GM21381 (cell line): ENCODE measurements around the gene FKTN.
A peak's percentile ranks its signal among the peaks of the same experiment; 100 is the strongest.

Source experiments
- ATAC-seq: cut with Tn5 transposase; IDR thresholded peaks from one replicate; pipeline ENCODE4 v1.9.1; 2021; ENCODE audit warnings: mild to moderate bottlenecking, moderate library complexity; ENCODE audit not compliant: unreplicated experiment

Gene FKTN

DNA sequence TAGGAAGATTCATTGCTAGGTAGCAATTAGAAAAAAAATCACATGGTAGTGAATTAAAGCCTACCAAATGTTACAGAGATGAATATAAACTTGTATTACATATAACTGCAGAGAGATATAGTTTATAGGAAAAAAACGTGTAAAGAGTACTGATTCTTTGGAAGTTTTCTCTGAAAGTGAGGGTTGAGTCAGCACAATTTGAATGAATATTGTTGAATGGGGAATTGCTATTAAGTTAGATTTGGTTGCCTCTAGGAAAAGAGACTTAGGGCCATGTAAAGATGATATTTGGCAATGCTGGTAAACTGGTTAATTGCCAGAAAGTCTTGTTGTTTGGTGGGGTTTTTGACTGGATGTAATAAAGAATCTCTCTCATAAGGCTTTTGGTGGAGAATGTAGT, 67.2 kb downstream of the FKTN start:
- no peak for ATAC-seq

DNA sequence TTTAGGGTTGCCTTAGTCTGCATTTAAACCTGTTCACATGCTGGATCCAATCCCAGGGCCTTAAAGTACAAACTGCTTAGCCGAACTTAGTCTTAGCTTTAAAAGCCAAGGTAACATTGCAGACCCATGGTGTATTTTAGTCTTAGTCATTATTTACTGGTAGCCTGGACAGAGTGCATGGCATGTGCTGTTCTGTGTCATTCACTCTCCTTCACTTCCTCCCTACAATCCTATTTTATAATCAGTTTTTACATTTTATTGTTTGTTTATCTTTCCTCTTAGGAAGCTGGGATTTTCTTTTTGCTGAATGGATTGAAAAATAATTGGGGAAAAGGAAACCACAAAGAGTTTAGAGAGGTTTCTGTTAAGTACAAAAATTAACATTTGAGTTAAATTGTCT, 74.9 kb downstream of the FKTN start:
- no peak for ATAC-seq

DNA sequence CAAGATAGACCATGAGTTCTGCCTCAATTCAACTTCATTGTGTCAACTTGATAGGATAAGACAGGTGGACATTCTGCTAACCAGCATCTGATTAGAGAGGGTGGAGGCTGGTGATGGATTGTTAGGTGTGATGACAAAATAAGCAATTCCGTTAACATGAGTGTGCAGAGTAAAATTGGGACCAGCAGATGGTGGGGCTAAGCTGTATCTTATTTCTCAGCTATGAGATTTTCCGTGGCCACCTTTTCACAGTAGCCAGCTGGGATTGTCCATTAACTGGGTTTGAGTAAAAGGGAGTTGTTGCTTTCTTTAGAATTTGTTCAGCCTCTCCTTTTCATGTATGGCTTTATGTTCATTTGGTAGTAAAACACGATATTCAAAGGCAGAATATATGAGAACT, 75.5 kb downstream of the FKTN start:
- no peak for ATAC-seq

GRCh38 chr9:105636331-105636730, 78.4 kb downstream of the FKTN start:
- ATAC-seq, result no peak

DNA sequence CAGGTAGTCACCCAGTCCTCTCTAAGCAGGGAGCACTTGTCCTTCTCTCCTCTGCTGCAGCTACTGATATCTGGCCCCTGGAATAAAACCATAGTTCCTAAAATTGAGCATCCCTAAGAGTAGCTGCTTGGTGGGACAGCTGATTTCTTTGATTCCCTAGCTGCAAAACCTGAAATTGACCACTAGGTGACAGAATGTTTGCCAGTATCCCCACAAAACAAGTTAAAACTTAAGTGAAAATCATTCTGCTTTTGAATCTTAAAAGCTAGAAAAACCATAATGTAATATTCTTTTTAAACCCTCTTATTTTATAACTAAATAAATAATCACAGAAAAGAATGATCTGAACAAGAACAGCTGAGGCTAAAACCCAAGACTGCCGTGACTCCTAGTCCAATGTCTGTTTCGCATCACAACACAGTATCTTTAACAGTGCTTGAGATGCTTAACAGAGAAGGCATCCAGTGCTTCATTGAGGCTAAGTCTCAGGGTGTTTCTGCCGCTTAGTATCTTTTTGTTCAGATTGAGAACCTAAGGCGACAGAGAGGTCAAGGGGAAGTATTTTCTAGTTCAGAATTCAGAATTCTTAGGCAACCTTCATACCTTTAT, 80.0 kb downstream of the FKTN start:
- no peak for ATAC-seq

DNA sequence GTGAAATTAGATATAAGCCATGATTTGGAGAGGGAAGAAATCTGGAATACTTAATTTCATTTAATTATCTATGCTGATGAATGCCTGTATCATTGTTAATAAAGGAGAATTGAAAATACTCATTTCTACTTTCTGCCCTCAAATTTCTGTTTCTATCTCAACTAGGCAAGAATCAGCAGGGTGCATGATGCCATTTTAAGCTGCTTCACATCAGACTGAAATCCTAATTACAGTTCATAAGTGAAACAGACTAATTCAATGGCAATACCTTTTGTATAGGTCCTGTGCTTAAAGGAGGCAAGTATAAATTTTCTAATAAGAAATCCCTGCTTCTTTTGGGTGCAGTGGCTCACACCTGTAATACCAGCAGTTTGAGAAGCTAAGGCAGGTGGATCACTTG, 82.0 kb downstream of the FKTN start:
- ATAC-seq, result no peak

DNA sequence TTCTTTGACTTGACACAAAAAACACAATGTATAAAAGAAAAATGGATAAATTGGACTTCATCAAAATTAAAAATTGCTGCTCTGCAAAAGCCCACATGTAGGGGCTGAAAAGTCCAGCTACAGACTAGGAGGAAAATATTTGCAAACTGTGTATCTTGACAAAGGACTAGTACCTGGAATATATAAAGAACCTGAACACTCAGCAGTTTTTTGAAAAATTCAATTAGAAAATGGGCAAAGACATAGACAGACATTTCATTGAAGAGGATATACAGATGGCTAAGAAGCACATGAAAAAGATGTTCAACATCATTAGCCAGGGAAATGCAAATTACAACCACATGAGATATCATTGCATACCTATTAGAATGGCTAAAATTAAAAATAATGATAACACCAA, 85.9 kb downstream of the FKTN start:
- no peak for ATAC-seq

DNA sequence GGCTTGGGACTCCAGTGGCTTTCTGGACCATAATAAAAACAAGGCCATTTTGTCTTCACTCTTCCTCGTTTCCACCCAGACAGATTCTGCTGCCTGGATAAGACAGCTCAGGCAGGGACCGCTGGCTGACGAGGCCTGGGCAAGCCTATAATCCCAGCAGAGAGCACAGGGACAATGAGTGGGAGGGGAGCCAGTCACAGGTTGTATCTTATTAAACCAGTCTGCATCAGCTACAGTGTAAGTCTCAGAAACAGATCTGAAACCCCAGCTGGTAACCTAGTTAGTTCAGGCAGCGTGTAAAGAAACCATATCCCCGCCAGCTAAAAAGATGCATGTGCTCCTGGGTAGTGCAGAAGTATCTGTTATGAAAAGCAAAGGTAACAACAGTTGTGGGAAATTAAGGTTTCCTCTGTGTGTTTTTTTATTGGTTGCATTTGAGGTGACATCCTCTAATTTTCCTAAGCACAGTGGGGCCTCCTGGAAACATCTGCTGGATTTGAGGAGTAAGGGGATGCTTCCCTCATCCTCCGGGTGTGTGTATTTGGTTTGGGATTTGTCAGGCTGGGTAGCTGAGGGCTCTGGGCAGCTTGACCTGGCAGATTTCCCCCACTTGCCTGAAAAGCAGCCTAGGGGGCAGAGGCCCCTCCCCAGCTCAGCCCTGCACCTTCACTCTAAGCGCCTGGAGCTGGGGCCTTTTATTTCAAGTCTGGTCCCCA, 89.1 kb downstream of the FKTN start:
- no peak for ATAC-seq

DNA sequence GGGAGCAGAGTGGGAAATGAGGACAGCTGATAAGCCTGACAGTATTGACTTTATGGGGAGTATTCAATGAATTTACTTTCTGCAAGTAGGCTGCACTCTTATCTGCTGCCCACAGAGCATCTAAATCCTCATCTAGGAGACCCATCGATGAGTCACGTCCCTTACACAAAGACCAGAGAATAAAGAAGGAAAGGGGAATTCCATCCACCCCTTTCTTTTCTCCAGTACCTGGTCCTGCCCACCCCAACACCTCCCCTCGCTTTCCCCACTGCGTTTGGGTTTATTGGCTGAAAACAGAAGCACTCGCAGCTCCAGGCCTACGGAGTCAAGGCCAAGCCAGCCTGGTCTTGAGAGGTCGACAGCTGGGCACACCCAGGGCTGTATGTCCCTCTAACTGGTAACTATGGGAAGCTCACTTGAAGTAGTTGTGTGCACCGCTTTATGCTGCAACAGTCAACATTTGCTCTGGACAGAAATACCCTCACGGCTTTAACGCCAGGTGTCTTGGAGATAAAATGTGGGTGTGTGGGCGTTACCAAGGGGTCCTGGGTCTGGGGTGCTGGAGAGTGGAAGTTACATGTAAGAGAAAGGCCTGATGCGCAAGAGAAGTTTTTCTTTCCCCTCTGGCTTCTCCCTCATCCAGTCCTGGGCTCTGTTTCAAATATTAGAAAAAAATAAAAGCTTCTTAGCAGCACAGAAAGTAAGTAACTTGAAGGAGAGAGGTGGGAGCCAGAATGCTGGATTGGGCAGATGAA, 89.8 kb downstream of the FKTN start:
- no peak for ATAC-seq

GRCh38 chr9:105651806-105652205, 93.9 kb downstream of the FKTN start:
- no peak for ATAC-seq

GRCh38 chr9:105656131-105656921, 98.4 kb downstream of the FKTN start:
- peak; percentile 55 for ATAC-seq

- no peak for ATAC-seq
Observed at GRCh38 chr9:105658351-105658750, 100.4 kb downstream of the FKTN start.

DNA sequence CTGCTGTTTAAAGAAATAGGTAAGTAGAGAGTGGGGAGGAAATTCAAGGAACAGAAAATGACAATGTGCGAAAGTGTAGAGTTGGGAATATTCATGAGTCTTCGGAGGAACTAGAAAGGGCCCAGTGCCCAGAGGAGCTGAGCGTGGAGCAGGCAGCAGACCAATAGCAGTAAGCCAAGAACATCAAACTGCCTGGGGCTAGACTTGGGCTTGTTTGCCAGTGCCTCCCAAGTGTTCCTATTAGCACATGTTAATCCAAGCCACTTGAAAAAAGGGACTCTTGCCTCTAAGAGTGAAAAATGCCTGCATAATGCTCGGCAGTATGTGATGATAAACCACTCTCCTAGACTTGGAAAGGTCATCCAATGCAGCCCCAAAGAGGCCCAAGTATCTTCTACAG, 103.1 kb downstream of the FKTN start:
- no peak for ATAC-seq

GRCh38 chr9:105662184-105663104, 104.5 kb downstream of the FKTN start, which contains the start of gene TAL2:
Gene TAL2, plus strand, starts transcription at chr9:105662457. Its CDS starts 40 bp downstream, at chr9:105662497.
- ATAC-seq, result peak; percentile 76

DNA sequence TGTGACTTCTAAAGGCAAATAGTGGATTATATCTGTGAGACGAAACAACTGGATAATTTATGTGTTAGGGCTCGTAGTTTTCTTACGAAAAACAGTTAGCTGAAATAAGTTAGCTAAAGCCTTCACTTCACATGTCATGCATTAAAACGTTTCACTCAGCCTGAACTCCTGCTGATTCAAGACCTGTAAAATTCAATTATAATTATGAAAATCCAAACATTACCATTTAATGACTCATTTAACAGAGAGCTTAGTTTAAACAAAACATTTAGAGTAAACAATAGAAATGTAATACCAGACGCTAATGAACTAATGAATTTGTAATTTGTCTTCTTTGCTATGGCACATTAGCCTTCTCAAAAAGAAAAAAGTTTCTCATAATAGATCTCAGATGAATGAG, 106.0 kb downstream of the FKTN start:
- no peak for ATAC-seq

- ATAC-seq, result no peak
Observed at GRCh38 chr9:105667867-105668266, 109.9 kb downstream of the FKTN start.

DNA sequence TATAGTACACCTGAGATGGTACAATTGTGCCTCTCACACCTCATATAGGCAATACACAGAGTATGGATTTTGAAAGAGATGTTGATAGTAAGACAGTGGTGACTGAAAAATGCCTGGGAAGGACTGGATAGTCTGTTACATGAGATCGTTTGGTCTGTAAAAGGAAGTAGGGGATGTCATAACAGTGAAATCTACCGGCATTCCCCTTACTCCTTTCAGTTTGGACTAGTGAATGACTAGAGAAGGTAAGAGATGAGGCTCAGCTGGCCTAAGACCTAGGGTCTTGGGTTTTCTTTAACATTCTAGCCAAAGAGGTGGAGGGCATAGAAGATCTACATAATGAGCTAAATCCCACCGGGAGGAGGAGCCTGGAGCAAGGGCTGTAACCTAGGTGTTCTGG, 112.4 kb downstream of the FKTN start:
- no peak for ATAC-seq

GRCh38 chr9:105670775-105671174, 112.8 kb downstream of the FKTN start:
- no peak for ATAC-seq

DNA sequence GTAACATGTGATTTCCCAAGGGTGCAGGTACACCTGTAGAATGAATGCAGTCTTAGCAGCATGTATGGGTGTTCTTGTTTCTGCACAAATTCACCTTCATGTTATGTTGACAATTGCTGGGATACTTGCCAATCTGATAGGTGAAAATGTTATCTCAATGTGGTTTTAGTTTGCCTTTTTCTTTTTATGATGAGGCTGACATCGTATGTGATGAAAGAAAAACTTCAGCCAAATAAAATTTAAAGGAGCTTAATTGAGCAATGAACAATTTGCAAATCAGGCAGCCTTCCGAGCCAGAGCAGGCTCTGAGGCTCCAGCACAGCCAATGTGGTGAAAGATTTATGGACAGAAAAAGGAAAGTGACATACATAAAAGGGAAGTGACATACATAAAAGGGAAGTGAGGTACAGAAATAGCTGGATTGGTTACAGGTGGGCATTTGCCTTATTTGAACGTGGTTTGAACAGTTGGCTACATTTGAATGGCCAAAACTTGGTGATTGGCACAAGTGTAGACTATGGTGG, 114.8 kb downstream of the FKTN start:
- no peak for ATAC-seq

DNA sequence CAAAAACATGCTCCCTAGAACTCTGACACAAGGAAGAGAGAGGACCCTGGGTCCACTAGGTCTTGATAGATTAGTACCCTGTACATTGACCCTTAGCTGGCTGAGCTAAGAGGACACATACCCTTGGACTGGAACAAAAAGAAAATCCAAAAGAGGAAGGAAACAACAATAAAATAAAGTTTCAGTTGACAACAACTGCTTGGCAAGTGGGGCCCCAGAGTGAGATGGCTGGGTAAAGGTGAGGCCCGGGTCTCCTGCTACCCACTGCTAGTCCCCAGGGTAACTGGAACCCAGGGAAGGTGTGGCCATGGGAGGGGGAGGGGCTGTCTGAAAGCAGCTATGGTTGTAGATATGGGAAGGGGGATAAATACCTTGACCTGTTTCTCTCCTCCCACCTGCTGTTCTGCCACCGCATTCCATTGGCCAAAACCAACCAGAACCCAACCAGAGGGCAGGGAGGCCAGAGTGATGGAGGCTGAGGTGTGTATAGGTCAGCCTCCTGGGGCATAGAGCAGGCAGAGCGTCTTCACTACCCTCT, 116.0 kb downstream of the FKTN start:
- no peak for ATAC-seq
